ENCODE results near the gene TSPYL1.
"Not testable (repeated sequence)": the region's sequence is repeated elsewhere in the genome, so short reads cannot be mapped to it uniquely, and the experiment has no call there.

The TSPYL1 gene

DNA sequence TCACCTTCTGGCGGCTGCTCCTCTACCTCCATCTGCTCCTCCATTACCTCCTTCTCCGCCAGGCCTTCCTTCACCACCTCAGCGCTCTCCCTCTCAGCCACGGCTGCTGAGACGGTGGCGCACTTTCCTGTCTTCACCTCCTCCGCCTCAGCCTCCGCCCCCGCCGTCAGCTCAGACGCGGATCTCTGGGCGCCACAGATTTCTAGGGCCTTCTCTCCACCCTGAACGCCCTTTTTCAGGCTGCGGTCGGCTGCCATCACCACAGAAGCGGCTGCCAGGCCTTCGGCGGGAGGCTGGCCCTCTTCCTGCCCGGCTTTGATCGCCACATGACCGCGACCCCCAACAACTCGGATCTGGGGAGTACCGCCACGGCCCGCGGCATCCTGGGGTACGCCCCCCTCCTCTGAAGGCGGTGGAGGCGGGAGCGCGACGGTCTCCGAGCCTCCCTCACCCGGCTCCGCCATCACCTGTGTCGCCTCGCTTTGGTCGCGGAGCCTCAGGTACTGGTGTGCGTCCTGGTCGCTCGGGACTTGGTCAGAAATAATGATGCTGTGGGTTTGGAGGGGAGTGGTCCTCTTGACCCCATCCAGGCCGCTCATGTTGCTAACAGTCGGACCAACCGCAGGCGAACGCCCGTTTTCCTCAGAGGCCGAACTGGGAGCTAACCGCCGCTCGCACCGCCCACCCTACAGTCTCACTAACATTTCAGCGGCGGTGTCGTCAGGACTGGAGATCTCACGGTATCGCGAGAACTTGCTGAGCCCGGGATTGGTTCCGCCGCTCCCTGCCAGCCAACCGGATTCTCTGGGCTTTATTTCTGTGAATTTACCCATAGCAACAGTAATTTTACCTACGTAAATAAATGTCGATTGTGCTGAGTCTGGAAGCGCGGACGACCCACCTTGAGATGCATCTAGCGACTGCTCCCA lies at the start of gene TSPYL1:
TSS of gene TSPYL1 (minus strand) at position 699 of the 929 bp plus-strand sequence. CDS start at position 599, 100 bp downstream.
- DNase-seq (ENCODE audit: low spot score) = peak; percentile 96

DNA sequence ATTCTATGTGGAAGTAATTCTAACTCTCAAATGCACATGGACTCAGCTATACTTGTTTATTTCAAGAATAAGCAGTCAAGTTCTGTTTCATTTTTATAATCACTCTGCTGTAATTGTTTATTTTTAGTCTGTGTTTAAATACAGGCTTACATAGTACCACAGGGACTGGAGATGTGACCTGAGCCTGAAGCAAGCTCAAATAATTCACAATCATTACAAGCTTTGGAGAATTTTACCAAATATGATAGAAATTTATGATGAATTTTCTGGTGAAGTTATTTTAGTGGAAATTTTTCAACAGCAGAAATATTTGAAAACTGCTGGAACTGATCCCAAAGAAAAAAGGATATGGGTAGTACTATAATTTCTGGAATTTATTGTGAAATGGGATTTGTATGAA lies 49.4 kb upstream of the TSPYL1 start:
- DNase-seq (ENCODE audit: low spot score) = no peak

GRCh38 chr6:116328528-116328903 lies 48.8 kb upstream of the TSPYL1 start:
- no peak for DNase-seq (ENCODE audit: low spot score)

DNA sequence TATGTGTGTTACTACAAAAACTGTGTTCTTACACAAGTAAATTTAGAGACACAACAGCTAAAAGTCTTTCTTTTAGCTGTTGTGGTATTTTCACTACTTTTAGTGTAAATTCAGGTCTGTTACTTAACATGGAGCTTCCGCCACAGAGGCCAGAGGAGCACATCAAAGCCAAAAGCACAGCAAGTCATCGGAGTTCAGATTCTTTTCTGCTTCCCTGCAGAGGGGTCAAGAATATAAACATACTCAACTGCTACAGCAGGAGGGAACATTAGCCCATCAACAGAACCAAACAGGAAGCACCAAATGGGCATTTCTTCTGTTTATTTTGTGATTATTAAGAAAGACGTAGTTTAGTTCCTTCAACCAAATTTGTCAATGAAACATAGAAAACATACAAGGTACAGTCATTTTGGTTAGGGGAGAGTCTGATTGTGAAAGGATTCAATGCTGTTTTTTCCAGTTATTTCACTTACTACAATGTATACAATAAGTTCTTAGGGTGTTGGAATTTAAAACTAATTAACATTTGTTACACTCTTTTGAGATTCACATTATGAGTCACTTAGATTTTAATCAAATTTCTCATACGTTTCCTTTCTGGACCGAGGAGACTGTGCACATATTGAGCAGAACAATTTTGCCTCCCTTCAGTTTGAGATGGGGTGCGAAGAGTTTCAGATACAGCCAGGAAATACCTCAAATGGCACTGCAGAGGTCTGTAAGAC lies 48.2 kb upstream of the TSPYL1 start:
- no peak for DNase-seq (ENCODE audit: low spot score)

DNA sequence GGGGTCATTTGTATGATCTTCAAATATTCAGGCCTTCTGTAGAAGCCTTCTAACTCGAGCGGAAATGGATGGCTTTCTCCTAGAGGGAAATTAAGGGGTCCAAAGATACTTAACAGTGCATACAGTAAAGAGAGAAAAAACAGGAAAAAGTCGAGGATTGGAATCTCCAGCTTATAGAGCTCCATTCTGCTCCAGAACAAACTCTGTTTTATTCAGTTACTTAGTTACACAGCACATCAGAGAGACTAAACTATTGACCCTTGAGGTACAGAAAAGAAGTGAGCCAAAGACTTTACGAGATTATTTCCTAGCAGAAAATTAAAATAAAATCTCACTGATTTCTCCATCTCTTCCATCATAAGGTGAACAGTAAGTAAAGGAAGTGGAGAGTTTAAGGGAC lies 47.3 kb upstream of the TSPYL1 start:
- no peak for DNase-seq (ENCODE audit: low spot score)

GRCh38 chr6:116326181-116326671 lies 46.5 kb upstream of the TSPYL1 start:
- no peak for DNase-seq (ENCODE audit: low spot score)

- DNase-seq (ENCODE audit: low spot score) = not testable (repeated sequence)
These were observed 46.0 kb upstream of the TSPYL1 start for GRCh38 chr6:116325634-116326132.

GRCh38 chr6:116323863-116324262 lies 44.1 kb upstream of the TSPYL1 start:
- no peak for DNase-seq (ENCODE audit: low spot score)

DNA sequence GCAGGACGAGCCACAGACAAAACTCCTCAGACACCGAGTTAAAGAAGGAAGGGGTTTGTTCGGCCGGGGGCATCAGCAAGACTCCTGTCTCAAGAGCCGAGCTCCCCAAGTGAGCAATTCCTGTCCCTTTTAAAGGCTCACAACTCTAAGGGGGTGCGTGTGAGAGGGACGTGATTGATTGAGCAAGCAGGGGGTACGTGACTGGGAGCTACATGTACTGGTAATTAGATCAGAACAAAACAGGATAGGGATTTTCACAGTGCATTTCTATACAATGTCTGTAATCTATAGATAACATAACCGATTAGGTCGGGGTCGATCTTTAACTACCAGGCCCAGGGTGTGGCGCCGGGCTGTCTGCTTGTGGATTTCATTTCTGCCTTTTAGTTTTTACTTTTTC lies 42.2 kb upstream of the TSPYL1 start:
- not testable (repeated sequence) for DNase-seq (ENCODE audit: low spot score)

GRCh38 chr6:116316772-116317467 lies 37.2 kb upstream of the TSPYL1 start:
- no peak for DNase-seq (ENCODE audit: low spot score)

DNA sequence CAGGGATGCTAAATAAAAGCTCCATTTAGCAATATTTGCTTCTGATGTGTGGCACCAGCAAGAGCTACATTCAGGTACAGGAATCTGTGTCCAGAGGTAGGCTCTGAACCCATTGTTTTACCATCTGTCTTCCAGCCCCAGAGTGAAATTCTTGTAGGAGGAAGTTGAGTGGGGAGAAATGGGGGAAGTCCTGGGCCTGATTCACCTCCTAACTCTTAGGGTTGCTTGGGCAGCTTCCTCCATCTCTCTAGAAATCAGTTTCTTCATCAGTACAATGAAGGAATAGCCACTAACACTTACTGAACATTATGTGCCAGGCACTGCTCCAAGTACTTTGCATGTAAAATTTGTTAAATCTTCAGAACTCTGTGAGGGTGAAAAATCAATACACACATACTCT lies 35.1 kb upstream of the TSPYL1 start:
- DNase-seq (ENCODE audit: low spot score) = no peak

DNA sequence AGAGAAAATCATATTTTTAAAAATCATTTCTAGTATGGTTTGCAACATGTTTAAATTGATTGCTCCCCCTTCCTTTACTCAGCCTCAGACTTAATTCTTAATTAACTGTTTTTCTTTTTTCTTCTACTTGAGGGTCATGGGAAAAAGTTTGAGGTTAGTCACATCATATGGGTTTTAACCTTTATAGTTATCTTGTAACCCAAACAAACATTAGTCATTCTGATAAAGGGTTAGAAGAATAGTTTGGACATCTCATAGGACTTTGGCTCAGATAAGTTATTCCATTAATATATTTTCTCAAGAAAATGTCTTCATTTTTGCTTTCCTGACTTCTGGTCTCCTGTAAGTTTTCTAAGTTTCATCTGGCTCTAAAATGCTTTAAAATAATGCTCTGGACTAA lies 34.5 kb upstream of the TSPYL1 start:
- no peak for DNase-seq (ENCODE audit: low spot score)

DNA sequence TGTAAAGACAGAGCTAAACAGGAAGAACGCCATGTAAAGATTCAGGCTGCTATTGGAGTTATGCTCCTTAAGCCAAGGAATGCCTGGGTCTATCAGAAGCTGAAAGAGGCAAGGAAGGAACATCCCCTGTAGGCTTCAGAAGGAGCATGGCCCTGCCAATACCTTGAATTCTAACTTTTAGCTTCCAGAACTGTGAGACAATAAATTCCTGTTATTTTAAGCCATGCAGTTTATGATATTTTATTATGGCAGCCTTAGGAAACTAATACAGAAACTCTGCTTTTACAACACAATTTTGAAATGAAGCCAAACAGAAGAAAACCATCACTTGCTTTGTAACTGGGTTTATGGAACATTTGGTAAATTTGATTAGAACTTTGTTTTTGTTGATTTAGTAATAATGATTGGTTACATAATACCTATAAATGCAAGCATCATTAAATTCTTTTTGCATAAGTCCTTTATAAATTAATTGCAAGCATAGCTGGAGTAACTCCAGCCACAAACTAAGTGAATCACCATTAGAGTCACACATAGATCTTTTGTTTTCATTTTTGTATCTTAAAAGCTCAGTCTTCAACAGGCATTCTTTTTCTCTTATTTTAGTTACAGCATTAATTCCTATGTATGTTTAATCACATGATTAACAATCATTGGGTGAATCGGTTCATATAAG lies 33.5 kb upstream of the TSPYL1 start:
- no peak for DNase-seq (ENCODE audit: low spot score)

- DNase-seq (ENCODE audit: low spot score) = no peak
These were observed 29.9 kb upstream of the TSPYL1 start for GRCh38 chr6:116309657-116310056.

DNA sequence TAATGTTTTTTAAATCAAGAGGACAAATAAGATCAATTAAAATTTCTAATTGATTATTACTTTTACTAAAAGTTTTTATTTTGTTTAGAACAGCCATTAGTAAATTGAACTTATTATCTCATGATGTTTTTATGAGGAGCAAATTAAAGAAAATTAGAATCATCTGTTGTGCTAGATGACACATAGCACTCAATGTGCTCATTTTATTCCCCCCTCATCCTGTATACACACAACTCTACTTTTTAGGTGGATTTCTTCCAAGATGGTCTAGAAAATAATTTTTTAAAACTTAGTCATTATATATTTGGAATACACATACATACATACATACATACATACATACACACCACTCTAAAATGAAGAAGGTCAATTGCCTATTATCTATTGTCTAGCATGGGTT lies 29.3 kb upstream of the TSPYL1 start:
- no peak for DNase-seq (ENCODE audit: low spot score)

- no peak for DNase-seq (ENCODE audit: low spot score)
These were observed 27.9 kb upstream of the TSPYL1 start for GRCh38 chr6:116307633-116308032.

DNA sequence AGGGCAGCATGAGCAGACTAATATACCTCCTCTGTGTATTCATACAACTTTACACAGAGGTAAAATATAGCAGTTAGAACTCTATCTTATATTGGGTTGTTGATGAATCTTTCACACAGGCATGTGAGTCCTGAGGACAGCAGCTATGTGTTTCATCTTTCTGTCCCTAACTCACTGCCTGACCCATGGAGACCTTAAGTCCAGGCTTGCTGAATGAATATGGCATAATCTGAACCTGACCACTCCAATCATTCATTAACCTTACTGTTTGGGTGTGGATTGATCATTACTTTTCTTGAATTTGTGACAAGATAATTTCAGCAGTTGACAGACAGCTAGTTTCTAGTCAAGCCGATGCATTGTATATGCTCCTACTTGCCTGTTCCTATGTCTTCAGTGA lies 27.3 kb upstream of the TSPYL1 start:
- DNase-seq (ENCODE audit: low spot score) = no peak

- DNase-seq (ENCODE audit: low spot score) = no peak
These were observed 24.9 kb upstream of the TSPYL1 start for GRCh38 chr6:116304538-116305097.

DNA sequence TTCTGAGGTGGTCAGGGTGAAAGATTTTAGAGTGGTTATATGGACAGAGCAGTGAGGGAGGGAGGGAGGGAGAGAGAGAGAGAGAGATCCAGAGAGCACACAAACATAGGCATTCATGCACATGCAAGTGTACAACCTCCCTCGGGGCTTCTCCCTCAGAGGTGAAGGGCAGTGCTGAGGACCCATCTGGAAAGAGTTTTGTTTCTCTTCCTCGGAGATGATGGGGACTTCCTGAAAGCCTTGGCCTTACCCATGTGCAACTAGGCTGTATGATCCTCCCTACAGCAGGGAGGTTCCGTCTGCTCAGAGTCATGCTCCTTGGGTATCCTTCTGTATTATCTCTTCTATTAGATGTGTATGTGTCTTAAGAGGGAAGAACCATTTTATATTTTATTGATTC lies 21.4 kb upstream of the TSPYL1 start:
- DNase-seq (ENCODE audit: low spot score) = no peak

DNA sequence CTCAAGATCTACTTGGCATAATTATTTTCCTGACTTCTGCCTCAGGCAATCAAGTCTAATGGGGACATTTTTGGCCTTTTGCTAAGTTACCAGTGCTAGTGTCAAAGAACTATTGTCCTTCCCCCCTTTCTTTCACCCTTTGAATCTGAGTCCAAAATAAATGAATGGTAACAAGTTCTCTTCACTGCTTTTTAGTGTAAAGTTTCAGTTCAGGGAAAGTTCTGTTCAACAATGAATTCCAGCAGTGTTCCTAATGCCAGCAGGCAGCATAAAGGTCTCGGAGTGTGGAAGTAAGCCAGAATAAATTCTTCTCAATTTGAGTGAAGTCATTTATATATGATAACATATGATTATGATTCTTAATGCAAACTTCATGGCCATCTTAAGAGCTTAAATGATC lies 20.8 kb upstream of the TSPYL1 start:
- DNase-seq (ENCODE audit: low spot score) = no peak

GRCh38 chr6:116298973-116299372 lies 19.2 kb upstream of the TSPYL1 start:
- DNase-seq (ENCODE audit: low spot score) = no peak
